Epidermal melanocyte (primary cell): ENCODE measurements around the gene FANCF.
"Not testable (repeated sequence)": the region's sequence is repeated elsewhere in the genome, so short reads cannot be mapped to it uniquely, and the experiment has no call there.

Source experiments
- DNase-seq: peaks from one replicate; pipeline ENCODE4 v3.0.0; 2011; ENCODE audit warnings: low spot score; ENCODE audit not compliant: insufficient read length

The FANCF gene

GRCh38 chr11:22625448-22626287, at the start of gene FANCF:
TSS of gene FANCF (minus strand) at chr11:22625823. CDS start at chr11:22625810, 13 bp downstream.
- DNase-seq: peak; percentile 76

GRCh38 chr11:22674470-22675439, 49.1 kb upstream of the FANCF start:
- no peak for DNase-seq

- no peak for DNase-seq
Measured at GRCh38 chr11:22671751-22672150, 46.1 kb upstream of the FANCF start.

- DNase-seq: no peak
Measured at GRCh38 chr11:22670830-22671229, 45.2 kb upstream of the FANCF start.

- no peak for DNase-seq
Measured at GRCh38 chr11:22669368-22669767, 43.7 kb upstream of the FANCF start.

- DNase-seq: no peak
Measured at GRCh38 chr11:22668005-22668796, 42.6 kb upstream of the FANCF start.

- DNase-seq: peak; percentile 27
Measured at GRCh38 chr11:22666688-22667439, 41.2 kb upstream of the FANCF start.

- DNase-seq: no peak
Measured at GRCh38 chr11:22666325-22666687, 40.7 kb upstream of the FANCF start, which contains the start of gene GAS2. TSS of gene GAS2 (plus strand) at chr11:22666611. CDS start at chr11:22674870, 8,259 bp downstream.

- DNase-seq: no peak
Measured at GRCh38 chr11:22659783-22660182, 34.2 kb upstream of the FANCF start.

- DNase-seq: no peak
Measured at GRCh38 chr11:22657101-22657694, 31.6 kb upstream of the FANCF start.

GRCh38 chr11:22656130-22656529, 30.5 kb upstream of the FANCF start:
- DNase-seq: no peak

- DNase-seq: not testable (repeated sequence)
Measured at GRCh38 chr11:22652346-22652745, 26.7 kb upstream of the FANCF start.

GRCh38 chr11:22641559-22641958, 15.9 kb upstream of the FANCF start:
- DNase-seq: no peak

GRCh38 chr11:22640862-22641261, 15.2 kb upstream of the FANCF start:
- DNase-seq: no peak

- DNase-seq: no peak
Measured at GRCh38 chr11:22635689-22636088, 10.1 kb upstream of the FANCF start.

GRCh38 chr11:22634897-22635629, 9.4 kb upstream of the FANCF start:
- no peak for DNase-seq

- DNase-seq: no peak
Measured at GRCh38 chr11:22633354-22633902, 7.8 kb upstream of the FANCF start.

- no peak for DNase-seq
Measured at GRCh38 chr11:22627421-22627820, 1.8 kb upstream of the FANCF start.

GRCh38 chr11:22626573-22627239, 1.1 kb upstream of the FANCF start:
- no peak for DNase-seq
